BE2C (cell line): ENCODE measurements around the gene ATP2A3.

Experiments
- DNase-seq: peaks from one replicate; pipeline ENCODE4 v3.0.0-alpha.2; 2020
- H3K27me3 ChIP-seq: fragments of 250-450 bp; sonication (Bioruptor Pico); 2 replicates; pipeline ENCODE4 v1.5.1; 2020; ENCODE audit warnings: mild to moderate bottlenecking
- H3K36me3 ChIP-seq: fragments of 250-450 bp; sonication (Bioruptor Pico); 2 replicates; pipeline ENCODE4 v1.5.1; 2020; ENCODE audit warnings: mild to moderate bottlenecking
- H3K4me1 ChIP-seq: fragments of 250-450 bp; sonication (Bioruptor Pico); 2 replicates; pipeline ENCODE4 v1.5.1; 2020
- H3K4me3 ChIP-seq: 2 replicates; pipeline ENCODE4 v1.5.1; 2011; ENCODE audit warnings: low read depth, low read length
- H3K9me3 ChIP-seq: fragments of 250-450 bp; sonication (Bioruptor Pico); 2 replicates; pipeline ENCODE4 v1.5.1; 2020
- CTCF ChIP-seq: IDR thresholded peaks from 2 replicates; pipeline ENCODE4 v1.5.1; 2012; ENCODE audit warnings: mild to moderate bottlenecking, low read depth, low read length

The ATP2A3 gene

DNA sequence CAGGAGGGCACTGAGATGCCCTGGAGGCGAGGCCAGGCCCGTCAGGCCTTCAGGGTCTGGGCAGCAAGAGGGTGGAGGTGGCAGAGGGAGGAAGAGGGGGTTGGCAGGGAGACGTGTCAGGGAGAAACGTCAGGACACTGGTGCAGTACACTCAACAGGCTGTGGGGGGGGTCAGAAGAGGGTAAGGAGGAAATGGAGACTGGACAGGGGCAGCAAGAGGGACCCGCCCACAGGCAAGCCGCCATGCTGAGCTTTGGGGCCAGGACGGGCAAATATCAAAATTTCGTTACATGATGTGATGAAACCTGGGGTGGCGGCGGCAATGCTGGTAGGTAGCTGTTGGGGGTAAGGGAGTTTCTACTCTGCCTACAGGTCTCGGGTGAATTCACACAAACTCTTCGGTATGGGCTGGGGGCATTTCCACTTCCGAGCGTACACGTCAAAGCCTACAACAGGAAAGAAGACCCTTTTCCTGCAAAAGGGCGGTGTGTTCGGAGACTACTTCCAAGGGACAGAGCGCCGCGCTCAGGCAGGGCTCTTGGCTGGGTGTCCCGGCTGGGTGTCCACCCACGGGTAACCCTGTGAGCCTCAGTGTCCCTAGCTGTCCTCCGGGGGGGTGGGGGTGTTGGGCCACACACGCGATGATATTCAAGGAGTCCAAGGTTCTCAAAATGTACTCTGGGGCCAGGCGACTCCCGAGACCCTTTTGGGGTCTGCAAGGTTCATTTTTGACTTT is 43.3 kb upstream of the ATP2A3 start:
- H3K4me1 ChIP-seq: peaks cover 7% of the 10 kb centered on the region; the same call in 1 of the 2 replicates
- TF ChIP-seq CTCF: no peak
- no peaks in the 10 kb centered on the region for H3K27me3 ChIP-seq
- H3K4me3 ChIP-seq: no peak overlapping the region
- peaks cover 6% of the 10 kb centered on the region for H3K36me3 ChIP-seq
- H3K9me3 ChIP-seq: no peaks in the 10 kb centered on the region
- no peak for DNase-seq

DNA sequence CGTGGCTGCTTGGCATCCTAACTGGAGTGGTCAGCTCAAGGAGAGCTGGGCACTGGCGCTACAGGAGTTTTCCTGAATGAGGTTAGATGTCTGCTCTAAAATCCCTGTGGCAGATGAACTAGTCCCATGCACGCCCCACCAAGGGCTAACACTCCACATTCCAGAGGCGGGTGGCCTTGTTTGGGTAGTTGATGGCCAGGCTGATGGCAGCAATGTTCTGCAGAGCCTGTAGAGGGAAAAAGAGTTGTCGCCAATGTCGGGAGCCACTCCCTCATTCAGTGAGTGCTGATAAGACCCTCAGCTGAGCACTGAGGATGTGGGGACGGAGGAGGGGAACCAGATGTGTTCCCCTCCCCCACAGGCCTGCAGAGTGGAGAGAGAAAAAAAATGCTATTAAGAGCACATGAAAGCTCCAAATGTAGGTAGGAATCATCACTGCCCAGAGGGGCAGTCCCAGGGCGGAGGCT is 42.5 kb upstream of the ATP2A3 start:
- no peaks in the 10 kb centered on the region for H3K9me3 ChIP-seq
- peaks cover 6% of the 10 kb centered on the region for H3K36me3 ChIP-seq
- no peak for TF ChIP-seq CTCF
- DNase-seq: peak; percentile 62
- H3K4me3 ChIP-seq: no peak overlapping the region
- H3K4me1 ChIP-seq: peaks cover 7% of the 10 kb centered on the region; the same call in 1 of the 2 replicates
- H3K27me3 ChIP-seq: no peaks in the 10 kb centered on the region

DNA sequence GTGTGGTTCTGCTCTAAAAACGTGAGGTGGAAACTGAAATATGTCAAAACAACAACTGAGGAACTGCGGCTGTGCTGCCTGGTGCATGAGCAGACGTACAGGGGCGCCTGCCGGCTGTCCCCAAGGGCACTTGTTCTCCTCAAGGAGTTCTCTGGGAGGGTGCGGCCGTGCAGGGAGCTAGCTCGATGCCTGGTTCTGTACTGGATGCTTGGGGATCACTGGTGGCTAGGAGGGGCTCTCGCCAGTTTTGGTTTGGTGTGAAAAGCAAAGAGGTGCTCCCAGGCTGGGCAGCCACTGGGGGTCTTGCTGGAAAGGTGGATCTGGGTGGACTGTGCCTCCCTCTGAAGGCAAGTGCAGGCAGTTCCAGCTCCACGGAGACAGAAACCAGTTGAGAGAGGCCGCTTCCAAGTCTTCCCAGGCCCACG is 41.9 kb upstream of the ATP2A3 start:
- no peak for TF ChIP-seq CTCF
- DNase-seq: no peak
- H3K4me3 ChIP-seq: no peak overlapping the region
- H3K27me3 ChIP-seq: no peaks in the 10 kb centered on the region
- peaks cover 7% of the 10 kb centered on the region; the same call in 1 of the 2 replicates for H3K4me1 ChIP-seq
- H3K9me3 ChIP-seq: no peaks in the 10 kb centered on the region
- peaks cover 6% of the 10 kb centered on the region; the same call in 1 of the 2 replicates for H3K36me3 ChIP-seq

DNA sequence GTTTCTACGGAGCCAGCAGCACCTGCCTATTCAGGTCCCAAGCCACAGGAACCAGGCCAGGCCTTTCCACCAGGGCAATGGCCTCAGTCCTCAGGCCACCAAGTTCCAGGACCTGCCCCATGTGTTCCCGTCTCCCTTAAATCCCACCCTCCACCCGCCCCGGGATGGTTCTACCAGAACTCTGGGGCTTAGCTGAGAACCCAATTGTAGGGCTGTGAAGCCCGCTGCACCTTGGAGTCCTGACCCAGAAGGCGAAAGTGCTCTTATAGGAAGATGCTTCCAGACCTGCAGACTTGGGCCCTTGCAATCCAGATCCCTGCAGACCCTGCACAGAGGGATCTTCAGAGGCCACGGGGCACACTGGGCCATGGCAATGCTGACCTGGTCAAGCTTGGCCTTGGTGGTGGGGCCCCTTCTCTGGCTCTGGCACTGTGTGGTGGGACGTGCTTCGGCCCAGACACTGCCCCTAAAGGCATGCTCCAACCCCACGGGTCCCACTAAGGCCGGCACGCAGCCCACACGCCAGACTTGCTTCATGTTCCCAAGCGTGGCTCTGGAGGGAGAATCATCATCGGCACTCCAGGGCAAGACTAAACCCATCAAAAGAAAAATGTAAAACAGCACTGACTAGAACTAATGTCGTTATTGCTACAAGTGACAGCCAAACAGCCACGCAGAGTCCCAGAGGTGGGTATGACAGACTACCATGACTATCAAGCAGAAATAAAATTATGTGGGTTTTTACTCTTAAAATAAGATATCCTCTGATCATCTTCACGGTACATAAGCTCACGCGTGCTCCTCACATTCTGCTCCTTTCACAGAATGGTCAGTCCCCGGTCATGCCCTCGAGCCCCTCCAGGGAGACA is 41.3 kb upstream of the ATP2A3 start:
- Histone ChIP-seq H3K4me3 (no peak overlapping the region), H3K4me1 (peaks cover 7% of the 10 kb centered on the region; the same call in 1 of the 2 replicates), H3K36me3 (peaks cover 6% of the 10 kb centered on the region; the same call in 1 of the 2 replicates), H3K9me3 (no peaks in the 10 kb centered on the region), H3K27me3 (no peaks in the 10 kb centered on the region)
- no peak for DNase-seq
- no peak for TF ChIP-seq CTCF

DNA sequence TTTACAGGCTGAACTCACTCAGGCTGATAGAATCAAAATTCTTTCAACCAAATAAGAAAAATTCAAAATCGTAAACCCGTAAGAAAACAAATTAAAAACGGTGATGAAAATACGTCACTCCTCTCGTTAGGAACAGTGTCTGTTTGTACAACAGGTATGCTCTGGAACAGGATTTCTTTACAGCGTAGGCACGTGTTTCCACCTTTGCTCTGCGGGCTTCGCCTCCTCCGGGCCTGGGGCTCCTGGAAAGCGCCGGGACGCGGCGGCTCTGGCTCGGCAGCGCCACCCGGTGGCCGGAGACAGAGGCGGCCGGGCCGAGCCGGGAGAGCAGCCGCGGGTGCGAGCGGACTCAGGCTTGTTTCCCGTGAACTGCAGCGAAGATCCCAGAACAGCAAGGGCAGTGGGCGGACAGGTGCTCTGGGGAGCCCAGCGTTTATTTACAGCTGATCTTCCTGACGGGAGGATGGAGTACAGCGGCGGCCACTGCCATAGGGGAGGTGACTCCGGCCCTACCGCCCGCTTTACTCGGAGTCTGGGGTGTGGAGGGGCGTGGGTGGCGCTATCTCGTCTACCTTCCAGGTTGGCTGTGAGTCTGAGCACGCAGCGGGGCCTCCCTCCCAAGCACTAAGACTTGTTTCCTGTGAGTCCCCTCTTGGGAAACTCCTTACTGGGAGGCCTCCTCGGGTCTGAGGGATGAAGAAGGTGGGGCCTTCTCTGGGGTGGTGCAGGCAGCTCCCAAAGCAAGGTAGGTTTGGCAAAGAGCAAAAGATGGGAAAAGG is 40.5 kb upstream of the ATP2A3 start:
- H3K4me1 ChIP-seq: peaks cover 7% of the 10 kb centered on the region; the same call in 1 of the 2 replicates
- H3K36me3 ChIP-seq: peaks cover 6% of the 10 kb centered on the region; the same call in 1 of the 2 replicates
- no peaks in the 10 kb centered on the region for H3K27me3 ChIP-seq
- no peak overlapping the region for H3K4me3 ChIP-seq
- DNase-seq: peak; percentile 65
- TF ChIP-seq CTCF: peak; percentile 72
- no peaks in the 10 kb centered on the region for H3K9me3 ChIP-seq
